SK-MEL-5 (cell line): ENCODE results near the gene DMGDH. TPM values are rescaled to one million over a fixed set of nuclear protein-coding genes. Genes with fewer than 3 reads are reported as not detected.

Experiments used
- DNase-seq: peaks from one replicate; pipeline ENCODE4 v3.0.0-alpha.2; 2016; ENCODE audit warnings: low read depth, low spot score
- in situ Hi-C: cut with HindIII; loops from 2 replicates; pipeline ENCODE4 v1.10.0; 2016; ENCODE audit warnings: low sequenced_read_pairs, high pct_unique_total_duplicates, low pct_unique_long_range_greater_than_20kb
- total RNA-seq: library from RNA; depleted of rRNA; stranded (reverse); fragments of >200 nt; shearing (Covaris generic); gene quantifications from 2 replicates; pipeline ENCODE4 v1.2.3, GENCODE V29; 2014; rRNA removed

The DMGDH gene
- total RNA-seq, 1 experiment from 2014 or later, result not detected

DNA sequence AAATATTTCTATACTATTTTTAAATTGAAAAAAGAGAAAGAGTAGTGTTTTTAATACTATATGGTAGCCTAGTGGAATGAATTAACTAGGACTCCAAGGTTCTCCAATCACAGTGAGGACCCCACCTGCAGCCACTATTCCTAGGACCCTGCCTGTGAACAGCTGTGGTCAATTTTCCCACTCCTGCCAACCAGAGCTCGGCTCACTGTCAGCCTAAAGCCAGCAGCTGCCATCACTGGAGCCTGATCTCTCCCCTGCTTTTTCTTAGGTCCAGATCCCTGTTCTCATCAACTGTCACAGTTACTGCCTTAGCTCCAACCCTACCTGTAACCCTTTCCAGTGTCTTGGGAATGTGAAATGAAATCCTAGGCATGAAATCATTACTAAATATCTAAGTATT lies 109.7 kb downstream of the DMGDH start:
- in situ Hi-C loops, result no loop called here
- DNase-seq, result no peak

GRCh38 chr5:78958672-78959445 lies 110.6 kb downstream of the DMGDH start:
- in situ Hi-C loops, result no loop called here
- no peak for DNase-seq

GRCh38 chr5:78956901-78957300 lies 112.6 kb downstream of the DMGDH start:
- in situ Hi-C loops, result no loop called here
- no peak for DNase-seq

- DNase-seq, result no peak
These were observed 116.2 kb downstream of the DMGDH start for GRCh38 chr5:78953092-78953800.

More at GRCh38 chr5:78953092-78953800, 116.2 kb downstream of the DMGDH start:
- in situ Hi-C loops, result no loop called here

Other genes with a start within 250 kb of the DMGDH start
- 25.7 and 26.5 TPM in 2 replicates for gene ARSB, start 84.4 kb downstream of the DMGDH start, total RNA-seq
- gene BHMT2, start 93 bp upstream of the DMGDH start, total RNA-seq, result not detected in 2 replicates
- not detected in 2 replicates for gene BHMT, start 42.1 kb upstream of the DMGDH start, total RNA-seq
- 10.8 and 11.2 TPM in 2 replicates for gene JMY, start 166.5 kb upstream of the DMGDH start, total RNA-seq